ENCODE data around the gene C1QTNF7.

Gene C1QTNF7

GRCh38 chr4:15427701-15428100 is at the start of gene C1QTNF7:
TSS of gene C1QTNF7 (plus strand) at chr4:15428033. CDS start at chr4:15435744, 7,711 bp downstream.
- Histone ChIP-seq H3K27me3 (ENCODE audit: control insufficient read depth, low read length) (peaks cover 21% of the 10 kb centered on the region), H3K27ac (ENCODE audit: low read depth, low read length) (no peak within 1 kb of the TSS), H3K9me3 (ENCODE audit: control insufficient read depth, insufficient read depth, low read length) (no peaks in the 10 kb centered on the region), H3K9me2 (replicated peaks; ENCODE audit: control insufficient read depth, low read length) (no peaks in the 10 kb centered on the region), H3K4me1 (ENCODE audit: control insufficient read depth, low read length) (no peaks in the 10 kb centered on the region), H3K36me3 (ENCODE audit: control insufficient read depth, low read length) (no peaks in the 10 kb centered on the region), H3F3A (ENCODE audit: control insufficient read depth, insufficient read depth) (no peaks in the 10 kb centered on the region), H3K79me2 (ENCODE audit: control insufficient read depth, low read length) (no peaks in the 10 kb centered on the region), H3K4me2 (ENCODE audit: low read length) (no peak within 1 kb of the TSS), H4K20me1 (ENCODE audit: control insufficient read depth, insufficient read depth, low read depth, low read length) (no peaks in the 10 kb centered on the region), H3K4me3 (ENCODE audit: low read length) (no peak within 1 kb of the TSS)
- TF ChIP-seq CTCF (IDR thresholded peaks at IDR 0.05; ENCODE audit: low read depth, low read length, poor library complexity, severe bottlenecking), result no peak
- TF ChIP-seq EZH2phosphoT487 (IDR thresholded peaks at IDR 0.05; ENCODE audit: borderline replicate concordance, low read length), result no peak

GRCh38 chr4:15378062-15378461 is 49.8 kb upstream of the C1QTNF7 start:
- H3K9me2 ChIP-seq (replicated peaks; ENCODE audit: control insufficient read depth, low read length), result no peaks in the 10 kb centered on the region
- no peak overlapping the region for H3K27ac ChIP-seq (ENCODE audit: low read depth, low read length)
- H3F3A ChIP-seq (ENCODE audit: control insufficient read depth, insufficient read depth), result no peaks in the 10 kb centered on the region
- no peaks in the 10 kb centered on the region for H3K27me3 ChIP-seq (ENCODE audit: control insufficient read depth, low read length)
- H3K79me2 ChIP-seq (ENCODE audit: control insufficient read depth, low read length), result no peaks in the 10 kb centered on the region
- H3K9me3 ChIP-seq (ENCODE audit: control insufficient read depth, insufficient read depth, low read length), result no peaks in the 10 kb centered on the region
- H3K4me3 ChIP-seq (ENCODE audit: low read length), result no peak overlapping the region
- H3K4me2 ChIP-seq (ENCODE audit: low read length), result no peak overlapping the region
- no peaks in the 10 kb centered on the region for H4K20me1 ChIP-seq (ENCODE audit: control insufficient read depth, insufficient read depth, low read depth, low read length)
- TF ChIP-seq EZH2phosphoT487 (IDR thresholded peaks at IDR 0.05; ENCODE audit: borderline replicate concordance, low read length), result no peak
- H3K4me1 ChIP-seq (ENCODE audit: control insufficient read depth, low read length), result no peaks in the 10 kb centered on the region
- H3K36me3 ChIP-seq (ENCODE audit: control insufficient read depth, low read length), result no peaks in the 10 kb centered on the region

GRCh38 chr4:15378493-15378892 is 49.3 kb upstream of the C1QTNF7 start:
- no peaks in the 10 kb centered on the region for H3K4me1 ChIP-seq (ENCODE audit: control insufficient read depth, low read length)
- H3K36me3 ChIP-seq (ENCODE audit: control insufficient read depth, low read length), result no peaks in the 10 kb centered on the region
- H4K20me1 ChIP-seq (ENCODE audit: control insufficient read depth, insufficient read depth, low read depth, low read length), result no peaks in the 10 kb centered on the region
- H3K79me2 ChIP-seq (ENCODE audit: control insufficient read depth, low read length), result no peaks in the 10 kb centered on the region
- no peak overlapping the region for H3K4me2 ChIP-seq (ENCODE audit: low read length)
- H3K27ac ChIP-seq (ENCODE audit: low read depth, low read length), result no peak overlapping the region
- no peaks in the 10 kb centered on the region for H3K9me3 ChIP-seq (ENCODE audit: control insufficient read depth, insufficient read depth, low read length)
- H3K27me3 ChIP-seq (ENCODE audit: control insufficient read depth, low read length), result no peaks in the 10 kb centered on the region
- no peak for TF ChIP-seq CTCF (IDR thresholded peaks at IDR 0.05; ENCODE audit: low read depth, low read length, poor library complexity, severe bottlenecking)
- no peaks in the 10 kb centered on the region for H3K9me2 ChIP-seq (replicated peaks; ENCODE audit: control insufficient read depth, low read length)
- no peaks in the 10 kb centered on the region for H3F3A ChIP-seq (ENCODE audit: control insufficient read depth, insufficient read depth)
- H3K4me3 ChIP-seq (ENCODE audit: low read length), result no peak overlapping the region

GRCh38 chr4:15381806-15382338 is 46.0 kb upstream of the C1QTNF7 start:
- TF ChIP-seq CTCF (IDR thresholded peaks at IDR 0.05; ENCODE audit: low read depth, low read length, poor library complexity, severe bottlenecking) (no peak), EZH2phosphoT487 (IDR thresholded peaks at IDR 0.05; ENCODE audit: borderline replicate concordance, low read length) (no peak)
- Histone ChIP-seq H3K27me3 (ENCODE audit: control insufficient read depth, low read length) (no peaks in the 10 kb centered on the region), H3K36me3 (ENCODE audit: control insufficient read depth, low read length) (no peaks in the 10 kb centered on the region), H4K20me1 (ENCODE audit: control insufficient read depth, insufficient read depth, low read depth, low read length) (no peaks in the 10 kb centered on the region), H3K9me3 (ENCODE audit: control insufficient read depth, insufficient read depth, low read length) (no peaks in the 10 kb centered on the region), H3K4me1 (ENCODE audit: control insufficient read depth, low read length) (no peaks in the 10 kb centered on the region), H3F3A (ENCODE audit: control insufficient read depth, insufficient read depth) (no peaks in the 10 kb centered on the region), H3K79me2 (ENCODE audit: control insufficient read depth, low read length) (no peaks in the 10 kb centered on the region), H3K9me2 (replicated peaks; ENCODE audit: control insufficient read depth, low read length) (no peaks in the 10 kb centered on the region), H3K4me2 (ENCODE audit: low read length) (no peak overlapping the region), H3K27ac (ENCODE audit: low read depth, low read length) (no peak overlapping the region), H3K4me3 (ENCODE audit: low read length) (no peak overlapping the region)
